ENCODE data around the gene DENND5A. TPM values are rescaled to one million over a fixed set of nuclear protein-coding genes. Genes with fewer than 3 reads are reported as not detected.

The DENND5A gene
- total and polyA plus RNA-seq, 9 of the 15 experiments (the other 6 are each of a cell fraction or from before 2014, with no cell fraction given): 11.7 to 130 (median 46.3) TPM

DNA sequence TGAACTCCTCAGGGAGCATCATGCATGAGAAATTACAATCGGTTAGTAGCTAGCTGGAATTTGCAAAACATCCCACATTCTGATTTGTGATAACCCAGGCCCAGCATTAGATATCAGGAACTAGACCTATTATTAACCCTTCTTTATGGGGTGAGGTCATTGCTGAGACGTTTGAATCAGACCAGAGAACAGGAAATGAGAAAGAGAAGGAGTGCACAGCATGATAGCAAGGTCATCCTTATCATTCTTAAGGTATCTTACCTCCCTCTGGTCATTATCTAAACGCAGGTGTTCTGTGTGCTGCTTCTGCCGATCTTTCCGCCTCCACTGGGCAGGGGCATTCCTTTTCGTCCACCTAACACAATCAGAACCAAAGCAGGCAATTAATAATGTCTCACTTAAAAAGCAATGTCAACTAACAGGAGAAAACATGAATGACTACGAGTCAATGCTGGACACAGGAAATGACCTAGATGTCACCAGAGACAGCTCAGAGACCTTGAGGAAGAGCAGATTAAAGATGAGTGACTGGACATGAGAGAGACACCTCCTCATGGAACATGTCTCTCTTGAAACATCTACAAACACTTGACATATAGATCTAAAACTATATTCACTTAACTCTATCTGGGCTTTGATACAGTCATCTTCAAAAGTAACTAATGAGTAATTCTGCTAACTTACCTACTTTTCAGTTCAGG, 95.4 kb downstream of the DENND5A start (continued):
- TF ChIP-seq, protein P1, sequence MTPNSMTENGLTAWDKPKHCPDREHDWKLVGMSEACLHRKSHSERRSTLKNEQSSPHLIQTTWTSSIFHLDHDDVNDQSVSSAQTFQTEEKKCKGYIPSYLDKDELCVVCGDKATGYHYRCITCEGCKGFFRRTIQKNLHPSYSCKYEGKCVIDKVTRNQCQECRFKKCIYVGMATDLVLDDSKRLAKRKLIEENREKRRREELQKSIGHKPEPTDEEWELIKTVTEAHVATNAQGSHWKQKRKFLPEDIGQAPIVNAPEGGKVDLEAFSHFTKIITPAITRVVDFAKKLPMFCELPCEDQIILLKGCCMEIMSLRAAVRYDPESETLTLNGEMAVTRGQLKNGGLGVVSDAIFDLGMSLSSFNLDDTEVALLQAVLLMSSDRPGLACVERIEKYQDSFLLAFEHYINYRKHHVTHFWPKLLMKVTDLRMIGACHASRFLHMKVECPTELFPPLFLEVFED (CRISPR knock-in tag; conservative IDR thresholded peaks at IDR 0.05): 0 out of 2 replicates have a peak, but pooled peaks have one; percentile 4
- TF ChIP-seq PHF8 (IDR thresholded peaks at IDR 0.05; ENCODE audit: borderline replicate concordance, low read length) (no peak), CBFA2T2 (conservative IDR thresholded peaks at IDR 0.05) (peak; percentile 11; the same call in 1 of the 2 replicates), NCOA6 (IDR thresholded peaks at IDR 0.05) (no peak), CEBPG (CRISPR knock-in tag; IDR thresholded peaks at IDR 0.05) (no peak), CEBPG (tag; conservative IDR thresholded peaks at IDR 0.05 in 1 of 2, IDR thresholded peaks at IDR 0.05 in 1 of 2) (no peak), CREBBP (IDR thresholded peaks at IDR 0.05; ENCODE audit: low read depth, low read length) (no peak), CBFA2T3 (IDR thresholded peaks at IDR 0.05) (peak; percentile 58), ZNF354B (CRISPR knock-in tag; IDR thresholded peaks at IDR 0.05) (no peak), SMARCB1 (IDR thresholded peaks at IDR 0.05; ENCODE audit: insufficient read length, low read depth) (no peak), TBL1XR1 (IDR thresholded peaks at IDR 0.05; ENCODE audit: low read length in 2 of 2) (no peak), GABPA (tag; conservative IDR thresholded peaks at IDR 0.05; ENCODE audit: low read depth) (peak; percentile 57), TAF7 (tag; IDR thresholded peaks at IDR 0.05) (no peak), MYC (IDR thresholded peaks at IDR 0.05; ENCODE audit: low read depth, low read length) (no peak), MYC (CRISPR knock-in tag; IDR thresholded peaks at IDR 0.05; ENCODE audit: borderline replicate concordance, low read depth) (no peak), COPS2 (conservative IDR thresholded peaks at IDR 0.05) (no peak), TBP (optimal IDR thresholded peaks at IDR 0.05; ENCODE audit: low read depth, low read length) (no peak), MEF2D (tag; conservative IDR thresholded peaks at IDR 0.05; ENCODE audit: low read depth) (no peak), PYGO2 (tag; IDR thresholded peaks at IDR 0.05) (no peak)
- TF ChIP-seq, protein P2, sequence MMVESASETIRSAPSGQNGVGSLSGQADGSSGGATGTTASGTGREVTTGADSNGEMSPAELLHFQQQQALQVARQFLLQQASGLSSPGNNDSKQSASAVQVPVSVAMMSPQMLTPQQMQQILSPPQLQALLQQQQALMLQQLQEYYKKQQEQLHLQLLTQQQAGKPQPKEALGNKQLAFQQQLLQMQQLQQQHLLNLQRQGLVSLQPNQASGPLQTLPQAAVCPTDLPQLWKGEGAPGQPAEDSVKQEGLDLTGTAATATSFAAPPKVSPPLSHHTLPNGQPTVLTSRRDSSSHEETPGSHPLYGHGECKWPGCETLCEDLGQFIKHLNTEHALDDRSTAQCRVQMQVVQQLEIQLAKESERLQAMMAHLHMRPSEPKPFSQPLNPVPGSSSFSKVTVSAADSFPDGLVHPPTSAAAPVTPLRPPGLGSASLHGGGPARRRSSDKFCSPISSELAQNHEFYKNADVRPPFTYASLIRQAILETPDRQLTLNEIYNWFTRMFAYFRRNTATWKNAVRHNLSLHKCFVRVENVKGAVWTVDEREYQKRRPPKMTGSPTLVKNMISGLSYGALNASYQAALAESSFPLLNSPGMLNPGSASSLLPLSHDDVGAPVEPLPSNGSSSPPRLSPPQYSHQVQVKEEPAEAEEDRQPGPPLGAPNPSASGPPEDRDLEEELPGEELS (CRISPR knock-in tag; IDR thresholded peaks at IDR 0.05; ENCODE audit: borderline replicate concordance): no peak
- TF ChIP-seq, protein P3, sequence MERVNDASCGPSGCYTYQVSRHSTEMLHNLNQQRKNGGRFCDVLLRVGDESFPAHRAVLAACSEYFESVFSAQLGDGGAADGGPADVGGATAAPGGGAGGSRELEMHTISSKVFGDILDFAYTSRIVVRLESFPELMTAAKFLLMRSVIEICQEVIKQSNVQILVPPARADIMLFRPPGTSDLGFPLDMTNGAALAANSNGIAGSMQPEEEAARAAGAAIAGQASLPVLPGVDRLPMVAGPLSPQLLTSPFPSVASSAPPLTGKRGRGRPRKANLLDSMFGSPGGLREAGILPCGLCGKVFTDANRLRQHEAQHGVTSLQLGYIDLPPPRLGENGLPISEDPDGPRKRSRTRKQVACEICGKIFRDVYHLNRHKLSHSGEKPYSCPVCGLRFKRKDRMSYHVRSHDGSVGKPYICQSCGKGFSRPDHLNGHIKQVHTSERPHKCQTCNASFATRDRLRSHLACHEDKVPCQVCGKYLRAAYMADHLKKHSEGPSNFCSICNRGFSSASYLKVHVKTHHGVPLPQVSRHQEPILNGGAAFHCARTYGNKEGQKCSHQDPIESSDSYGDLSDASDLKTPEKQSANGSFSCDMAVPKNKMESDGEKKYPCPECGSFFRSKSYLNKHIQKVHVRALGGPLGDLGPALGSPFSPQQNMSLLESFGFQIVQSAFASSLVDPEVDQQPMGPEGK (CRISPR knock-in tag; IDR thresholded peaks at IDR 0.05; ENCODE audit: borderline replicate concordance): no peak
- TF ChIP-seq, protein P4, sequence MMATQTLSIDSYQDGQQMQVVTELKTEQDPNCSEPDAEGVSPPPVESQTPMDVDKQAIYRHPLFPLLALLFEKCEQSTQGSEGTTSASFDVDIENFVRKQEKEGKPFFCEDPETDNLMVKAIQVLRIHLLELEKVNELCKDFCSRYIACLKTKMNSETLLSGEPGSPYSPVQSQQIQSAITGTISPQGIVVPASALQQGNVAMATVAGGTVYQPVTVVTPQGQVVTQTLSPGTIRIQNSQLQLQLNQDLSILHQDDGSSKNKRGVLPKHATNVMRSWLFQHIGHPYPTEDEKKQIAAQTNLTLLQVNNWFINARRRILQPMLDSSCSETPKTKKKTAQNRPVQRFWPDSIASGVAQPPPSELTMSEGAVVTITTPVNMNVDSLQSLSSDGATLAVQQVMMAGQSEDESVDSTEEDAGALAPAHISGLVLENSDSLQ (IDR thresholded peaks at IDR 0.05): peak; percentile 57
